H1 (cell line): Measurements from ENCODE around the gene NLRP10. TPM values are rescaled to one million over a fixed set of nuclear protein-coding genes. Genes with fewer than 3 reads are reported as not detected.

Experiments
- CTCF ChIA-PET: fragments of 300-600 bp; sonication (Branson Sonifier 250); formaldehyde crosslinking; loops from one replicate; lab custom pipeline; 2021; ENCODE audit not compliant: partially characterized antibody; lab: Charles Lee
- POLR2A ChIA-PET: fragments of 300-600 bp; sonication (Branson Sonifier 250); formaldehyde crosslinking; loops from one replicate; lab custom pipeline; 2021; ENCODE audit warnings: inconsistent platforms; ENCODE audit not compliant: partially characterized antibody; lab: Charles Lee
- DNase-seq, 2 experiments: peaks; one replicate each; pipeline versions ENCODE4 v3.0.0 to v3.0.0-alpha.2; 2010 to 2022; ENCODE audit warnings: low spot score in 2 of 2, low read depth in 1 of 2, mixed read lengths in 1 of 2
- FAIRE-seq: peaks from 2 replicates; lab custom pipeline; 2011; peaks lifted over from hg19 to GRCh38; lab: Jason Lieb, UNC
- H2AFZ ChIP-seq: 2 replicates; pipeline ENCODE4 v1.8.1; 2012; ENCODE audit warnings: low read length, inconsistent platforms
- H2AK5ac ChIP-seq: 2 replicates; pipeline ENCODE4 v1.6.1; 2013; ENCODE audit warnings: low read depth, low read length
- H2BK120ac ChIP-seq: replicated peaks from 2 replicates; pipeline ENCODE3; 2013; ENCODE audit warnings: low read depth, low read length, inconsistent platforms
- H2BK12ac ChIP-seq: 2 replicates; pipeline ENCODE4 v1.6.1; 2013; ENCODE audit warnings: low read depth, low read length
- H2BK15ac ChIP-seq: 2 replicates; pipeline ENCODE4 v1.6.1; 2013; ENCODE audit warnings: low read length
- H2BK20ac ChIP-seq: 2 replicates; pipeline ENCODE4 v1.6.1; 2013; ENCODE audit warnings: low read length
- H2BK5ac ChIP-seq: 2 replicates; pipeline ENCODE4 v1.6.1; 2013; ENCODE audit warnings: low read depth, low read length
- H3K14ac ChIP-seq: 2 replicates; pipeline ENCODE4 v1.6.1; 2013; ENCODE audit warnings: inconsistent platforms; ENCODE audit not compliant: insufficient read length
- H3K18ac ChIP-seq: 2 replicates; pipeline ENCODE4 v1.6.1; 2013; ENCODE audit warnings: low read length; ENCODE audit errors: extremely low read depth
- H3K23ac ChIP-seq: 2 replicates; pipeline ENCODE4 v1.6.1; 2013; ENCODE audit warnings: inconsistent platforms; ENCODE audit not compliant: insufficient read length
- H3K23me2 ChIP-seq: 2 replicates; pipeline ENCODE4 v1.6.1; 2013; ENCODE audit warnings: low read depth, low read length
- H3K27ac ChIP-seq: 2 replicates; pipeline ENCODE4 v1.6.1; 2011; ENCODE audit warnings: low read depth, low read length, inconsistent platforms
- H3K27me3 ChIP-seq, 4 experiments: replicated peaks in 1 of 4; 1 replicate in 1 of 4; 2 replicates in 3 of 4; pipeline versions ENCODE4 v1.6.1 to v1.8.1; 2011 to 2013; ENCODE audit warnings: low read length in 3 of 4, mild to moderate bottlenecking in 3 of 4, inconsistent platforms in 2 of 4, mixed read lengths in 2 of 4, moderate library complexity in 1 of 4; ENCODE audit not compliant: control insufficient read depth in 3 of 4, insufficient read depth in 3 of 4; ENCODE audit errors: extremely low read depth in 1 of 4
- H3K36me3 ChIP-seq, 4 experiments: 2 replicates each; pipeline versions ENCODE4 v1.6.1 to v1.8.1; 2011 to 2013; ENCODE audit warnings: mild to moderate bottlenecking in 4 of 4, low read length in 3 of 4, moderate library complexity in 2 of 4, control low read depth in 1 of 4, inconsistent platforms in 1 of 4; ENCODE audit not compliant: insufficient read depth in 4 of 4, control insufficient read depth in 2 of 4
- H3K4ac ChIP-seq: replicated peaks from 2 replicates; pipeline ENCODE3; 2013; ENCODE audit warnings: low read length, low read depth, mixed read lengths, inconsistent platforms; ENCODE audit not compliant: insufficient read length
- H3K4me1 ChIP-seq, 4 experiments: replicated peaks in 1 of 4; 1 replicate in 1 of 4; 2 replicates in 3 of 4; pipeline versions ENCODE4 v1.6.1 to v1.8.1; 2011 to 2013; ENCODE audit warnings: low read length in 3 of 4, inconsistent platforms in 2 of 4, mixed read lengths in 1 of 4; ENCODE audit not compliant: insufficient read depth in 4 of 4, control insufficient read depth in 3 of 4
- H3K4me2 ChIP-seq, 2 experiments: 2 replicates each; pipeline versions ENCODE4 v1.6.1 to v1.8.1; 2011 to 2013; ENCODE audit warnings: low read depth in 2 of 2, low read length in 2 of 2, control low read depth in 1 of 2, inconsistent platforms in 1 of 2, mild to moderate bottlenecking in 1 of 2; ENCODE audit not compliant: insufficient read depth in 1 of 2
- H3K4me3 ChIP-seq, 4 experiments: fragments of 200-600, 300-600 bp in 1 of 4; sonication (generic), shearing (Covaris generic), sonication (Bioruptor Twin) in 1 of 4; 2 replicates each; pipeline versions ENCODE4 v1.5.1 to v1.8.1; 2011 to 2016; ENCODE audit warnings: low read length in 4 of 4, low read depth in 3 of 4, control low read depth in 2 of 4, inconsistent platforms in 2 of 4, mild to moderate bottlenecking in 2 of 4, mixed read lengths in 1 of 4, moderate library complexity in 1 of 4; ENCODE audit not compliant: insufficient read depth in 2 of 4; ENCODE audit errors: extremely low read depth in 1 of 4
- H3K56ac ChIP-seq: replicated peaks from 2 replicates; pipeline ENCODE3; 2013; ENCODE audit warnings: low read depth, mild to moderate bottlenecking, mixed read lengths, low read length, inconsistent platforms; ENCODE audit not compliant: insufficient read length
- H3K79me1 ChIP-seq: 2 replicates; pipeline ENCODE4 v1.6.1; 2013; ENCODE audit warnings: low read depth, low read length, control low read depth
- H3K79me2 ChIP-seq, 2 experiments: 2 replicates each; pipeline versions ENCODE4 v1.6.1 to v1.8.1; 2012 to 2013; ENCODE audit warnings: low read length in 2 of 2, mild to moderate bottlenecking in 2 of 2, inconsistent platforms in 1 of 2; ENCODE audit not compliant: insufficient read depth in 2 of 2, control insufficient read depth in 1 of 2
- H3K9ac ChIP-seq, 4 experiments: replicated peaks in 1 of 4; 1 replicate in 1 of 4; 2 replicates in 3 of 4; pipeline versions ENCODE4 v1.6.1 to v1.8.1; 2011 to 2013; ENCODE audit warnings: low read depth in 3 of 4, low read length in 3 of 4, control low read depth in 2 of 4, mild to moderate bottlenecking in 2 of 4, moderate library complexity in 2 of 4, inconsistent platforms in 1 of 4; ENCODE audit errors: extremely low read depth in 1 of 4
- H3K9me3 ChIP-seq, 2 experiments: 2 replicates each; pipeline versions ENCODE4 v1.6.1 to v1.8.1; 2012 to 2013; ENCODE audit warnings: mild to moderate bottlenecking in 2 of 2, moderate library complexity in 2 of 2, control low read depth in 1 of 2, inconsistent platforms in 1 of 2, low read depth in 1 of 2, low read length in 1 of 2, mixed read lengths in 1 of 2; ENCODE audit not compliant: insufficient read depth in 2 of 2
- H4K20me1 ChIP-seq, 2 experiments: replicated peaks in 1 of 2; 2 replicates each; pipeline versions ENCODE3 to v1.8.1; 2011 to 2013; ENCODE audit warnings: inconsistent platforms in 2 of 2, low read length in 2 of 2, mild to moderate bottlenecking in 1 of 2; ENCODE audit not compliant: insufficient read depth in 2 of 2, control insufficient read depth in 1 of 2
- H4K5ac ChIP-seq: 2 replicates; pipeline ENCODE4 v1.6.1; 2013; ENCODE audit warnings: low read length, low read depth, mixed read lengths, inconsistent platforms; ENCODE audit not compliant: insufficient read length
- H4K8ac ChIP-seq: 2 replicates; pipeline ENCODE4 v1.8.0; 2013; ENCODE audit warnings: mild to moderate bottlenecking, moderate library complexity, low read length, inconsistent platforms; ENCODE audit not compliant: insufficient read depth; ENCODE audit errors: extremely low read depth
- H4K91ac ChIP-seq: replicated peaks from 2 replicates; pipeline ENCODE3; 2013; ENCODE audit warnings: low read length, mixed read lengths, inconsistent platforms; ENCODE audit not compliant: insufficient read length
- BACH1 ChIP-seq: IDR thresholded peaks from 2 replicates; pipeline ENCODE4 v1.6.1; 2012; ENCODE audit warnings: low read length, improper control_type of control experiment
- CHD2 ChIP-seq: IDR thresholded peaks from 2 replicates; pipeline ENCODE4 v1.6.1; 2012; ENCODE audit warnings: low read length, improper control_type of control experiment
- CTBP2 ChIP-seq: IDR thresholded peaks from 2 replicates; pipeline ENCODE4 v1.7.0; 2011; ENCODE audit warnings: borderline replicate concordance, mild to moderate bottlenecking, moderate library complexity, mixed read lengths, low read length; ENCODE audit not compliant: insufficient read depth, insufficient read length
- JUN ChIP-seq: IDR thresholded peaks from 2 replicates; pipeline ENCODE4 v1.6.1; 2011; ENCODE audit warnings: low read depth, mild to moderate bottlenecking, improper control_type of control experiment, low read length
- JUND ChIP-seq: IDR thresholded peaks from 2 replicates; pipeline ENCODE4 v1.6.1; 2011; ENCODE audit warnings: mild to moderate bottlenecking, improper control_type of control experiment, low read length
- MAX ChIP-seq: IDR thresholded peaks from 2 replicates; pipeline ENCODE4 v1.6.1; 2012; ENCODE audit warnings: inconsistent platforms
- SAP30 ChIP-seq: fragments of 300-600 bp; sonication (generic); IDR thresholded peaks from 2 replicates; pipeline ENCODE4 v1.7.1; 2012; ENCODE audit warnings: low read length, moderate library complexity, mild to moderate bottlenecking, inconsistent platforms; ENCODE audit not compliant: insufficient read depth, insufficient replicate concordance
- SIN3A ChIP-seq, 2 experiments: IDR thresholded peaks in 1 of 2; conservative IDR thresholded peaks in 1 of 2; 2 replicates each; pipeline ENCODE4 v1.6.1; 2011 to 2012; ENCODE audit warnings: low read length in 2 of 2, improper control_type of control experiment in 1 of 2, low read depth in 1 of 2, mild to moderate bottlenecking in 1 of 2
- SIX5 ChIP-seq: IDR thresholded peaks from 2 replicates; pipeline ENCODE4 v1.6.1; 2011; ENCODE audit warnings: mild to moderate bottlenecking, low read depth, low read length
- TAF1 ChIP-seq: IDR thresholded peaks from 2 replicates; pipeline ENCODE4 v1.6.1; 2011; ENCODE audit warnings: mild to moderate bottlenecking, low read depth, low read length
- TCF12 ChIP-seq: IDR thresholded peaks from 2 replicates; pipeline ENCODE4 v1.6.1; 2011; ENCODE audit warnings: low read depth, mild to moderate bottlenecking, low read length
- WGBS, 2 experiments: shearing (Covaris generic) in 1 of 2; methylation state at CpG; one replicate each; pipeline versions ENCODE4 v1.1.6 to v1.1.7; 2013 to 2015; ENCODE audit warnings: low lambda C conversion rate in 2 of 2, mixed read lengths in 2 of 2, inconsistent platforms in 1 of 2, low coverage in 1 of 2, missing lambda C conversion rate in 1 of 2; ENCODE audit not compliant: insufficient replicate concordance in 2 of 2, insufficient coverage in 1 of 2, insufficient read length in 1 of 2; ENCODE audit errors: extremely low coverage in 1 of 2, missing lambda C conversion rate in 1 of 2; 5-methylcytosine and 5-hydroxymethylcytosine counted together
- polyA plus RNA-seq, 7 experiments: library from polyadenylated mRNA; depleted of rRNA in 3 of 7; stranded (reverse) in 5 of 7; unstranded in 2 of 7; fragments of >200 nt in 5 of 7; fragments of 200-250 nt in 2 of 7; gene quantifications; 1 replicate in 5 of 7; 2 replicates in 1 of 7; 4 replicates in 1 of 7; pipeline versions ENCODE4 v1.2.1 to v1.2.3, GENCODE V29; 2011 to 2013; ENCODE audit warnings: missing spikeins in 2 of 7, mixed read lengths in 2 of 7
- total RNA-seq: library from RNA; stranded (reverse); fragmentation: NEBNext Ultra II Directional; extraction: Animal tissue kit (Norgen Biotek cat#: 25700); gene quantifications from 2 replicates; pipeline ENCODE4 v1.2.1, GENCODE V29; 2021
- TF ChIP-seq, protein P1 (sequence below): IDR thresholded peaks from 2 replicates; pipeline ENCODE4 v1.6.1; 2011; ENCODE audit warnings: low read depth, mild to moderate bottlenecking, low read length; ENCODE audit not compliant: insufficient read depth

The NLRP10 gene
- total and polyA plus RNA-seq, 2 of the 8 experiments (the other 6 are each of a cell fraction or from before 2014, with no cell fraction given), result 0.71 TPM; not detected in 1

DNA sequence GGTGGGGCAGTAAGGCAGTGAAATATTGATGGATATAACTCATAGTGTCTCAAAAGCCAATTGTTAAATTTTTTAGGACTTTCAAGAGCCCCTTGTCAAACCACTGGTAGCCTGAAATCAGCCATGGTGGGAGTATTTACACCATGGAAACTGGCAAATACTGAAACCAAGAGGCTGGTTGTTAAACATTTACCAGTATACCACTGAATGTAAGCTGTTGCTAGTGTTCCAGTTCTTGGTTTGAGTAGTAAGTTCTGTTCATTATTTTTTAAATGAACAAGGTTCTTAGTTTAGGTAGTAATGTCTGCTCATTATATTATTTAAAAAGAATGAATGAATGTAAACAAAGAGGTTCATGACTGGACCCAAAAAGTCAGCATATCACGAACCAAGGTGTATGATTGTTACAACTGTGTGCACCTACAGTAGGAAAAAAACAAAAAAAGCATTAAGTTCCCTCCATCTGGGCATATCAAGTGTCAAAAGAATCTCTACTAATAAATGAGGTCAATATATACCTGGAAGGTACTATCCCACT, 17.4 kb upstream of the NLRP10 start:
- Histone ChIP-seq H2BK120ac (no peak overlapping the region), H3K4me2 (no peak overlapping the region), H3K4ac (no peak overlapping the region), H4K8ac (no peak overlapping the region), H3K9me3 (no peaks in the 10 kb centered on the region), H2BK5ac (no peak overlapping the region), H3K79me1 (no peaks in the 10 kb centered on the region), H2BK12ac (no peak overlapping the region), H3K9ac (no peak overlapping the region), H3K27ac (no peak overlapping the region), H3K4me3 (no peak overlapping the region), H3K56ac (no peak overlapping the region), H3K4me1 (no peaks in the 10 kb centered on the region; a peak in 2 of 7 replicates), H4K20me1 (no peaks in the 10 kb centered on the region), H3K27me3 (no peaks in the 10 kb centered on the region), H3K79me2 (peaks cover 1 to 2% of the 10 kb centered on the region in 2 experiments; a peak in 3 of 4 replicates), H3K14ac (no peak overlapping the region), H2AK5ac (no peak overlapping the region), H3K23ac (no peak overlapping the region), H4K5ac (no peak overlapping the region), H2BK20ac (no peak overlapping the region), H3K36me3 (no peaks in the 10 kb centered on the region), H2BK15ac (no peak overlapping the region), H4K91ac (no peak overlapping the region), H3K23me2 (peaks cover under 1% of the 10 kb centered on the region; the same call in 1 of the 2 replicates), H3K18ac (no peak overlapping the region), H2AFZ (no peak overlapping the region)
- CTCF ChIA-PET, result interaction anchor here (6.0 kb wide), 2 partner anchors 79 to 89 kb away, joined by 106 to 127 read pairs; no protein-coding TSS in a partner anchor
- no peak for DNase-seq
- no peak for FAIRE-seq
- 75% methylated on average over 1 of the region's 1 CpG; no CpG with 5 or more reads in 1 of the 2 experiments for WGBS, 2 experiments
- POLR2A ChIA-PET, result interaction anchor here (0.5 to 2.8 kb wide), 4 partner anchors 9 to 77 kb away, joined by 3 to 11 read pairs (median 3); no protein-coding TSS in a partner anchor
- TF ChIP-seq CHD2, result no peak
- no peak for TF ChIP-seq SIN3A (conservative IDR thresholded peaks at IDR 0.05 in 1 of 2, IDR thresholded peaks at IDR 0.05 in 1 of 2; ENCODE audit: low read depth in 1 of 2, low read length in 2 of 2)
- TF ChIP-seq, protein P1, sequence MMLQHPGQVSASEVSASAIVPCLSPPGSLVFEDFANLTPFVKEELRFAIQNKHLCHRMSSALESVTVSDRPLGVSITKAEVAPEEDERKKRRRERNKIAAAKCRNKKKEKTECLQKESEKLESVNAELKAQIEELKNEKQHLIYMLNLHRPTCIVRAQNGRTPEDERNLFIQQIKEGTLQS, result no peak
- TF ChIP-seq CTBP2, result no peak
- TF ChIP-seq JUND, result no peak
- TF ChIP-seq SIX5, result no peak
- TF ChIP-seq TAF1, result no peak
- no peak for TF ChIP-seq TCF12
- no peak for TF ChIP-seq MAX
- no peak for TF ChIP-seq BACH1
- no peak for TF ChIP-seq SAP30
- TF ChIP-seq JUN, result no peak
